ENCODE measurements around the gene TMEM266.

The TMEM266 gene

GRCh38 chr15:76203346-76204108 is 143.7 kb downstream of the TMEM266 start:
- TF ChIP-seq CTCF (IDR thresholded peaks at IDR 0.05; ENCODE audit: insufficient read depth, low read length, poor library complexity, severe bottlenecking): no peak
- Histone ChIP-seq H3K27me3 (replicated peaks; ENCODE audit: control insufficient read depth, insufficient read depth, low read length) (no peaks in the 10 kb centered on the region), H3K36me3 (ENCODE audit: control insufficient read depth, insufficient read depth, low read length) (peaks cover 10% of the 10 kb centered on the region), H3K4me3 (replicated peaks; ENCODE audit: low read depth, low read length) (no peak overlapping the region)
- DNase-seq (ENCODE audit: extremely low read depth, insufficient read length): no peak

- no peak for TF ChIP-seq CTCF (IDR thresholded peaks at IDR 0.05; ENCODE audit: insufficient read depth, low read length, poor library complexity, severe bottlenecking)
- H3K36me3 ChIP-seq (ENCODE audit: control insufficient read depth, insufficient read depth, low read length): peaks cover 13% of the 10 kb centered on the region
- H3K4me3 ChIP-seq (replicated peaks; ENCODE audit: low read depth, low read length): no peak overlapping the region
- no peaks in the 10 kb centered on the region for H3K27me3 ChIP-seq (replicated peaks; ENCODE audit: control insufficient read depth, insufficient read depth, low read length)
- DNase-seq (ENCODE audit: extremely low read depth, insufficient read length): no peak
These were observed 144.5 kb downstream of the TMEM266 start for GRCh38 chr15:76204109-76204845.

- no peaks in the 10 kb centered on the region for H3K27me3 ChIP-seq (replicated peaks; ENCODE audit: control insufficient read depth, insufficient read depth, low read length)
- H3K36me3 ChIP-seq (ENCODE audit: control insufficient read depth, insufficient read depth, low read length): peaks cover 15% of the 10 kb centered on the region
- H3K4me3 ChIP-seq (replicated peaks; ENCODE audit: low read depth, low read length): no peak overlapping the region
- no peak for TF ChIP-seq CTCF (IDR thresholded peaks at IDR 0.05; ENCODE audit: insufficient read depth, low read length, poor library complexity, severe bottlenecking)
- DNase-seq (ENCODE audit: extremely low read depth, insufficient read length): no peak
These were observed 145.2 kb downstream of the TMEM266 start for GRCh38 chr15:76204916-76205460.

- Histone ChIP-seq H3K4me3 (replicated peaks; ENCODE audit: low read depth, low read length) (no peak overlapping the region), H3K27me3 (replicated peaks; ENCODE audit: control insufficient read depth, insufficient read depth, low read length) (no peaks in the 10 kb centered on the region), H3K36me3 (ENCODE audit: control insufficient read depth, insufficient read depth, low read length) (peaks cover 15% of the 10 kb centered on the region)
- TF ChIP-seq CTCF (IDR thresholded peaks at IDR 0.05; ENCODE audit: insufficient read depth, low read length, poor library complexity, severe bottlenecking): no peak
- DNase-seq (ENCODE audit: extremely low read depth, insufficient read length): no peak
These were observed 146.7 kb downstream of the TMEM266 start for GRCh38 chr15:76206325-76206976.

GRCh38 chr15:76208084-76208785 is 148.4 kb downstream of the TMEM266 start:
- Histone ChIP-seq H3K36me3 (ENCODE audit: control insufficient read depth, insufficient read depth, low read length) (peaks cover 23% of the 10 kb centered on the region), H3K27me3 (replicated peaks; ENCODE audit: control insufficient read depth, insufficient read depth, low read length) (no peaks in the 10 kb centered on the region), H3K4me3 (replicated peaks; ENCODE audit: low read depth, low read length) (no peak overlapping the region)
- no peak for TF ChIP-seq CTCF (IDR thresholded peaks at IDR 0.05; ENCODE audit: insufficient read depth, low read length, poor library complexity, severe bottlenecking)
- no peak for DNase-seq (ENCODE audit: extremely low read depth, insufficient read length)
